HG03159 (cell line): ENCODE measurements around the gene ZNF516.
A peak's percentile ranks its signal among the peaks of the same experiment; 100 is the strongest.

Source experiments
- ATAC-seq: cut with Tn5 transposase; IDR thresholded peaks from one replicate; pipeline ENCODE4 v1.9.1; 2021; ENCODE audit warnings: mild to moderate bottlenecking, moderate library complexity; ENCODE audit not compliant: unreplicated experiment

ZNF516 gene

GRCh38 chr18:76386886-76387285, 108.2 kb downstream of the ZNF516 start:
- no peak for ATAC-seq

GRCh38 chr18:76386071-76386470, 109.0 kb downstream of the ZNF516 start:
- ATAC-seq, result no peak

GRCh38 chr18:76385681-76385975, 109.4 kb downstream of the ZNF516 start:
- no peak for ATAC-seq

- no peak for ATAC-seq
These were observed 110.0 kb downstream of the ZNF516 start for GRCh38 chr18:76384861-76385680.

- no peak for ATAC-seq
These were observed 110.8 kb downstream of the ZNF516 start for GRCh38 chr18:76384114-76384790.

- ATAC-seq, result no peak
These were observed 111.4 kb downstream of the ZNF516 start for GRCh38 chr18:76383636-76384035.

GRCh38 chr18:76382275-76382674, 112.8 kb downstream of the ZNF516 start:
- no peak for ATAC-seq

- peak; percentile 44 for ATAC-seq
These were observed 114.1 kb downstream of the ZNF516 start for GRCh38 chr18:76380791-76381405.

GRCh38 chr18:76380127-76380729, 114.8 kb downstream of the ZNF516 start:
- ATAC-seq, result no peak

- no peak for ATAC-seq
These were observed 115.6 kb downstream of the ZNF516 start for GRCh38 chr18:76379226-76380126.

GRCh38 chr18:76378526-76379215, 116.4 kb downstream of the ZNF516 start:
- no peak for ATAC-seq

- ATAC-seq, result no peak
These were observed 117.7 kb downstream of the ZNF516 start for GRCh38 chr18:76377359-76377756.

- no peak for ATAC-seq
These were observed 118.2 kb downstream of the ZNF516 start for GRCh38 chr18:76376668-76377358.

GRCh38 chr18:76376225-76376624, 118.8 kb downstream of the ZNF516 start:
- ATAC-seq, result no peak

- peak; percentile 79 for ATAC-seq
These were observed 120.4 kb downstream of the ZNF516 start for GRCh38 chr18:76374330-76375281.

- ATAC-seq, result no peak
These were observed 121.7 kb downstream of the ZNF516 start for GRCh38 chr18:76373297-76373696.

GRCh38 chr18:76371301-76372203, 123.5 kb downstream of the ZNF516 start:
- ATAC-seq, result no peak
